ENCODE results near the gene RAB3C.

- TF ChIP-seq POLR2A (IDR thresholded peaks at IDR 0.05) (no peak), CTCF (IDR thresholded peaks at IDR 0.05) (no peak)
Measured at GRCh38 chr5:58635416-58635815, 52.5 kb downstream of the RAB3C start.
